ENCODE measurements around the gene MYOZ1. TPM values are rescaled to one million over a fixed set of nuclear protein-coding genes. Genes with fewer than 3 reads are reported as not detected.

MYOZ1 gene
- total and polyA plus RNA-seq, 2 of the 4 experiments (the other 2 are of a cell fraction), result 0.18 to 0.29 TPM

- Histone ChIP-seq H3K27ac (ENCODE audit: insufficient read depth, low read length) (no peak overlapping the region), H3K18ac (ENCODE audit: low read depth, low read length) (no peak overlapping the region), H2BK20ac (ENCODE audit: low read depth, low read length) (no peak overlapping the region), H3K14ac (replicated peaks; ENCODE audit: low read depth, low read length) (no peak overlapping the region), H2AK5ac (ENCODE audit: low read depth, low read length) (no peak overlapping the region), H4K5ac (ENCODE audit: low read depth, low read length) (no peak overlapping the region), H4K91ac (ENCODE audit: insufficient read depth, low read depth, low read length) (no peak overlapping the region), H2AFZ (replicated peaks; ENCODE audit: low read length, poor library complexity) (no peak overlapping the region), H3K56ac (ENCODE audit: extremely low read depth, insufficient read depth, low read length) (no peak overlapping the region), H3K9me1 (ENCODE audit: insufficient read depth, low read length) (no peaks in the 10 kb centered on the region; the same call in 1 of the 2 replicates), H3K23ac (ENCODE audit: low read depth, low read length) (no peak overlapping the region), H2AK9ac (replicated peaks; ENCODE audit: low read depth, low read length, poor library complexity) (no peak overlapping the region), H4K8ac (ENCODE audit: low read depth in 2 of 2, low read length in 2 of 2) (no peak overlapping the region), H3K9ac (ENCODE audit: low read depth, low read length) (no peak overlapping the region), H3K36me3 (ENCODE audit: control insufficient read depth, insufficient read depth, low read length) (no peaks in the 10 kb centered on the region), H3K4me3 (ENCODE audit: insufficient read depth, low read depth, low read length) (no peak overlapping the region), H2BK5ac (ENCODE audit: low read depth, low read length, poor library complexity, severe bottlenecking) (no peak overlapping the region), H3K4ac (ENCODE audit: low read depth, low read length) (no peak overlapping the region), H3K4me2 (ENCODE audit: low read depth, low read length) (peak overlapping the region; percentile 31; the same call in 1 of the 2 replicates), H3K27me3 (ENCODE audit: control insufficient read depth, insufficient read depth, low read length) (no peaks in the 10 kb centered on the region), H3K4me1 (ENCODE audit: control insufficient read depth, insufficient read depth, low read length) (peaks cover 9% of the 10 kb centered on the region), H3K9me3 (ENCODE audit: control insufficient read depth, insufficient read depth, low read length) (peaks cover 3% of the 10 kb centered on the region), H3K79me1 (ENCODE audit: low read depth in 1 of 2, low read length in 2 of 2) (peaks cover 0 to 6% of the 10 kb centered on the region in 2 experiments; a peak in 1 of 4 replicates), H2BK120ac (ENCODE audit: low read depth, low read length) (no peak overlapping the region), H4K20me1 (ENCODE audit: insufficient read depth, low read length) (no peaks in the 10 kb centered on the region), H2BK15ac (ENCODE audit: low read depth, low read length) (no peak overlapping the region)
- DNase-seq, result peak; percentile 84
- ATAC-seq (ENCODE audit: low read depth), result peak; percentile 79
- TF ChIP-seq CEBPB (IDR thresholded peaks at IDR 0.05; ENCODE audit: low read depth, low read length), result peak; percentile 87
- TF ChIP-seq ELK1 (IDR thresholded peaks at IDR 0.05; ENCODE audit: borderline replicate concordance, low read depth, low read length), result no peak
- dilution Hi-C loops (cut with HindIII; ENCODE audit: low sequenced_read_pairs, unreplicated experiment) (no loop called here), intact Hi-C loops (cut with micrococcal nuclease) (no loop called here), in situ Hi-C loops (cut with MboI; ENCODE audit: low sequenced_read_pairs) (no loop called here)
- WGBS, 2 experiments (ENCODE audit: extremely low coverage in 2 of 2, insufficient read length in 1 of 2), result no CpG with 5 or more reads among the region's 1 CpG
- ChIA-PET CTCF (no interaction called here), POLR2A (ENCODE audit: unreplicated experiment) (no interaction called here)
- no TSS peak for BruUV-seq (replicated peaks)
These were observed 54.7 kb downstream of the MYOZ1 start for GRCh38 chr10:73586583-73586984.

All from IMR-90 (cell line).